HCT116 (cell line): ENCODE results near the gene OR2AT4. TPM values are rescaled to one million over a fixed set of nuclear protein-coding genes. Genes with fewer than 3 reads are reported as not detected.

ENCODE experiments used
- ATAC-seq: fragments of 200-7000 bp; cut with Tn5 transposase; 2 replicates; pipeline ENCODE4 v1.9.1; 2020; ENCODE audit warnings: mild to moderate bottlenecking, moderate library complexity
- BruUV-seq: library from RNA; stranded (reverse); fragments of 400-500 nt; replicated peaks from 2 replicates; lab custom pipeline; 2021; lab: Mats Ljungman, UMichigan
- CTCF ChIA-PET: fragments of 300-600 bp; sonication (Branson Sonifier 250); formaldehyde crosslinking; loops from one replicate; lab custom pipeline; 2021; ENCODE audit warnings: antibody characterized with exemption; lab: Charles Lee
- POLR2A ChIA-PET: fragments of 300-600, 350-600 bp; sonication (Branson Sonifier 250); formaldehyde crosslinking; loops from one replicate; lab custom pipeline; 2021; ENCODE audit warnings: antibody characterized with exemption; lab: Charles Lee
- RAD21 ChIA-PET, 2 experiments: fragments of 300-600 bp; sonication (Branson Sonifier 250); formaldehyde crosslinking; loops; one replicate each; lab custom pipeline; 2023; ENCODE audit warnings: low total read pairs in 2 of 2; ENCODE audit not compliant: uncharacterized antibody in 2 of 2, unreplicated experiment in 2 of 2, low non-redundant PET in 1 of 2; lab: Charles Lee
- DNase-seq: peaks from one replicate; pipeline ENCODE4 v3.0.0-alpha.2; 2010; ENCODE audit warnings: low read depth, low spot score
- H2AFZ ChIP-seq: fragments of 200-600 bp; shearing (Covaris generic), sonication (generic); 2 replicates; pipeline ENCODE4 v1.6.1; 2017; ENCODE audit warnings: low read depth, mixed run types, mixed read lengths, antibody characterized with exemption, low read length; ENCODE audit not compliant: poor library complexity, severe bottlenecking
- H3K27ac ChIP-seq: 2 replicates; pipeline ENCODE4 v1.5.1; 2012; ENCODE audit warnings: low read depth, low read length
- H3K27me3 ChIP-seq: fragments of 200-600 bp; sonication (generic); 2 replicates; pipeline ENCODE4 v1.6.1; 2016; ENCODE audit warnings: mixed run types, low read length, mixed read lengths; ENCODE audit not compliant: insufficient read depth
- H3K36me3 ChIP-seq, 2 experiments: fragments of 200-500 bp in 1 of 2; fragments of 200-600 bp in 1 of 2; sonication (Bioruptor generic) in 1 of 2; sonication (generic) in 1 of 2; 2 replicates each; pipeline versions ENCODE4 v1.5.1 to v1.6.1; 2014 to 2016; ENCODE audit warnings: low read length in 2 of 2, inconsistent platforms in 1 of 2, mixed read lengths in 1 of 2, mixed run types in 1 of 2; ENCODE audit not compliant: insufficient read depth in 2 of 2, control insufficient read depth in 1 of 2
- H3K4me1 ChIP-seq, 2 experiments: fragments of 200-600 bp in 1 of 2; sonication (generic) in 1 of 2; 2 replicates each; pipeline versions ENCODE4 v1.5.1 to v1.6.1; 2012 to 2017; ENCODE audit warnings: low read length in 2 of 2, inconsistent platforms in 1 of 2, mild to moderate bottlenecking in 1 of 2, mixed read lengths in 1 of 2, mixed run types in 1 of 2, moderate library complexity in 1 of 2; ENCODE audit not compliant: insufficient read depth in 2 of 2, control insufficient read depth in 1 of 2
- H3K4me2 ChIP-seq: fragments of 200-600 bp; sonication (generic); 2 replicates; pipeline ENCODE4 v1.6.1; 2017; ENCODE audit warnings: mixed run types, low read length, mixed read lengths
- H3K4me3 ChIP-seq, 2 experiments: fragments of 200-600 bp in 1 of 2; sonication (generic) in 1 of 2; replicated peaks in 1 of 2; 2 replicates each; pipeline ENCODE4 v1.5.1; 2011 to 2016; ENCODE audit warnings: low read length in 2 of 2, control low read depth in 1 of 2, low read depth in 1 of 2, mild to moderate bottlenecking in 1 of 2, mixed read lengths in 1 of 2, mixed run types in 1 of 2
- H3K79me2 ChIP-seq: fragments of 200-600 bp; sonication (generic); 2 replicates; pipeline ENCODE4 v1.6.1; 2017; ENCODE audit warnings: mild to moderate bottlenecking, mixed run types, low read length, moderate library complexity, mixed read lengths; ENCODE audit not compliant: insufficient read depth
- H3K9ac ChIP-seq: fragments of 200-600 bp; sonication (generic); 2 replicates; pipeline ENCODE4 v1.6.1; 2016; ENCODE audit warnings: low read length, mixed read lengths
- H3K9me2 ChIP-seq: fragments of 200-600 bp; sonication (generic), shearing (Covaris generic); 2 replicates; pipeline ENCODE4 v1.6.1; 2017; ENCODE audit warnings: mixed run types, mild to moderate bottlenecking, moderate library complexity; ENCODE audit not compliant: insufficient read depth
- H3K9me3 ChIP-seq, 2 experiments: fragments of 200-500 bp in 1 of 2; fragments of 200-600 bp in 1 of 2; sonication (Bioruptor generic) in 1 of 2; sonication (generic) in 1 of 2; 2 replicates each; pipeline ENCODE4 v1.6.1; 2014 to 2017; ENCODE audit warnings: low read length in 2 of 2, mixed read lengths in 2 of 2, inconsistent platforms in 1 of 2, low read depth in 1 of 2, mild to moderate bottlenecking in 1 of 2, mixed run types in 1 of 2, moderate library complexity in 1 of 2; ENCODE audit not compliant: control insufficient read depth in 1 of 2, insufficient read depth in 1 of 2
- H4K20me1 ChIP-seq: fragments of 200-600 bp; sonication (generic), shearing (Covaris generic); 2 replicates; pipeline ENCODE4 v1.6.1; 2017; ENCODE audit warnings: mixed run types, mild to moderate bottlenecking, moderate library complexity; ENCODE audit not compliant: insufficient read depth
- ATF3 ChIP-seq: IDR thresholded peaks from 2 replicates; pipeline ENCODE4 v1.6.1; 2012
- CBX3 ChIP-seq: IDR thresholded peaks from 2 replicates; pipeline ENCODE4 v1.6.1; 2012; ENCODE audit warnings: low read depth
- CTCF ChIP-seq, 3 experiments: fragments of 200-600 bp in 1 of 3; sonication (generic) in 1 of 3; IDR thresholded peaks in 2 of 3; conservative IDR thresholded peaks in 1 of 3; 2 replicates each; pipeline ENCODE4 v1.5.1; 2012 to 2017; ENCODE audit warnings: low read depth in 2 of 3, low read length in 2 of 3, antibody characterized with exemption in 1 of 3, borderline replicate concordance in 1 of 3, control low read depth in 1 of 3, mild to moderate bottlenecking in 1 of 3, mixed read lengths in 1 of 3, mixed run types in 1 of 3, moderate library complexity in 1 of 3; ENCODE audit not compliant: insufficient read depth in 1 of 3
- ELF1 ChIP-seq: IDR thresholded peaks from 2 replicates; pipeline ENCODE4 v1.6.1; 2012; ENCODE audit warnings: low read depth, borderline replicate concordance
- EZH2 ChIP-seq: fragments of 200-600 bp; sonication (generic); IDR thresholded peaks from 2 replicates; pipeline ENCODE4 v1.6.1; 2017; ENCODE audit warnings: antibody characterized with exemption, mixed run types
- FOSL1 ChIP-seq: IDR thresholded peaks from 2 replicates; pipeline ENCODE4 v1.6.1; 2012; ENCODE audit warnings: low read depth
- JUND ChIP-seq: IDR thresholded peaks from 2 replicates; pipeline ENCODE4 v1.6.1; 2012
- MAX ChIP-seq: IDR thresholded peaks from 2 replicates; pipeline ENCODE4 v1.6.1; 2012
- RAD21 ChIP-seq: IDR thresholded peaks from 2 replicates; pipeline ENCODE4 v1.6.1; 2012; ENCODE audit warnings: low read depth, mild to moderate bottlenecking
- REST ChIP-seq: IDR thresholded peaks from 2 replicates; pipeline ENCODE4 v1.6.1; 2012; ENCODE audit warnings: low read depth
- SP1 ChIP-seq: IDR thresholded peaks from 2 replicates; pipeline ENCODE4 v1.6.1; 2012; ENCODE audit warnings: low read depth
- SRF ChIP-seq: IDR thresholded peaks from 2 replicates; pipeline ENCODE4 v1.6.1; 2012; ENCODE audit warnings: low read depth
- TCF7L2 ChIP-seq: IDR thresholded peaks from 2 replicates; pipeline ENCODE4 v1.7.0; 2011; ENCODE audit warnings: borderline replicate concordance, inconsistent platforms; ENCODE audit not compliant: insufficient read depth, insufficient read length; ENCODE audit errors: extremely low read depth
- YY1 ChIP-seq: IDR thresholded peaks from 2 replicates; pipeline ENCODE4 v1.6.1; 2011; ENCODE audit warnings: low read length, low read depth, moderate library complexity, mild to moderate bottlenecking; ENCODE audit not compliant: insufficient replicate concordance; ENCODE audit errors: extremely low read depth
- ZBTB33 ChIP-seq: IDR thresholded peaks from 2 replicates; pipeline ENCODE4 v1.6.1; 2011; ENCODE audit warnings: mild to moderate bottlenecking, low read length, moderate library complexity; ENCODE audit not compliant: insufficient replicate concordance; ENCODE audit errors: extremely low read depth
- intact Hi-C: fragments of 100-400 bp; cut with micrococcal nuclease; formaldehyde crosslinking; loops from 2 replicates; pipeline ENCODE4 v1.10.0; 2022
- total RNA-seq: library from RNA; stranded (reverse); gene quantifications from one replicate; pipeline ENCODE4 v1.2.1, GENCODE V29; 2021; ENCODE audit not compliant: unreplicated experiment

The OR2AT4 gene
- total RNA-seq, 1 experiment from 2014 or later: not detected

GRCh38 chr11:75118577-75118976 lies 21.9 kb upstream of the OR2AT4 start:
- Histone ChIP-seq H3K4me1 (no peaks in the 10 kb centered on the region), H3K36me3 (no peaks in the 10 kb centered on the region), H3K9me2 (no peaks in the 10 kb centered on the region), H3K4me3 (no peak overlapping the region), H2AFZ (no peak overlapping the region), H3K27ac (no peak overlapping the region), H3K79me2 (no peaks in the 10 kb centered on the region), H3K9me3 (peaks cover 0 to 8% of the 10 kb centered on the region in 2 experiments; a peak in 2 of 4 replicates), H3K9ac (no peak overlapping the region), H3K4me2 (no peak overlapping the region), H4K20me1 (no peaks in the 10 kb centered on the region), H3K27me3 (no peaks in the 10 kb centered on the region)
- no peak for DNase-seq
- RAD21 ChIA-PET: no interaction called here
- POLR2A ChIA-PET: no interaction called here
- BruUV-seq: no TSS peak
- CTCF ChIA-PET: interaction anchor here (1.7 kb wide), 1 partner anchor 22 kb away, joined by 3 read pairs; no protein-coding TSS in a partner anchor
- ATAC-seq: no peak
- intact Hi-C loops: no loop called here
- TF ChIP-seq ATF3 (no peak), MAX (no peak), FOSL1 (no peak), ELF1 (no peak), RAD21 (no peak), YY1 (no peak), CTCF (IDR thresholded peaks at IDR 0.05 in 2 of 3, conservative IDR thresholded peaks at IDR 0.05 in 1 of 3; ENCODE audit: borderline replicate concordance in 1 of 3, insufficient read depth in 1 of 3, low read depth in 2 of 3, low read length in 2 of 3) (no peak), SRF (no peak), ZBTB33 (no peak), TCF7L2 (no peak), REST (no peak), CBX3 (no peak), SP1 (no peak), EZH2 (no peak), JUND (no peak)
